ENCODE results near the gene NHP2. TPM values are rescaled to one million over a fixed set of nuclear protein-coding genes. Genes with fewer than 3 reads are reported as not detected.

The NHP2 gene
- polyA plus RNA-seq, 3 donors = 68.9 to 139 (median 108) TPM

- no peak overlapping the region for H3K9ac ChIP-seq (ENCODE audit: insufficient read depth, low read length, poor library complexity, severe bottlenecking)
- intact Hi-C loops (cut with micrococcal nuclease) = no loop called here
- Mint-ChIP-seq H3K27me3 (ENCODE audit: low read depth in 3 of 3) (peaks cover 25 to 53% (median 33%) of the 10 kb centered on the region in 3 donors), H3K4me1 (peaks cover 16% of the 10 kb centered on the region), H3K9me3 (peaks cover 0 to 8% (median 7%) of the 10 kb centered on the region in 7 donors), H3K36me3 (no peaks in the 10 kb centered on the region), H3K4me3 (peak overlapping the region in 1 of 2 donors; percentile 30), H3K27ac (no peak overlapping the region)
- H3K4me2 ChIP-seq (replicated peaks; ENCODE audit: extremely low read depth, low read length, poor library complexity, severe bottlenecking) = no peak overlapping the region
- H3K36me3 ChIP-seq (replicated peaks in 1 of 2; ENCODE audit: control insufficient read depth in 1 of 2, insufficient read depth in 2 of 2, low read length in 2 of 2) = no peaks in the 10 kb centered on the region
- peaks cover 12 to 14% of the 10 kb centered on the region in 2 donors for H3K4me1 ChIP-seq (ENCODE audit: control insufficient read depth in 1 of 2, insufficient read depth in 2 of 2, low read length in 2 of 2)
- H3K79me2 ChIP-seq (ENCODE audit: insufficient read depth, low read length) = no peaks in the 10 kb centered on the region
- TF ChIP-seq CTCF (IDR thresholded peaks at IDR 0.05) = no peak
- no peak overlapping the region for H3K27ac ChIP-seq (ENCODE audit: low read depth in 1 of 2, low read length in 2 of 2)
- H4K20me1 ChIP-seq (ENCODE audit: insufficient read depth, low read length) = no peaks in the 10 kb centered on the region
- no peak for DNase-seq
- H3K9me3 ChIP-seq (replicated peaks in 1 of 2; ENCODE audit: control insufficient read depth in 1 of 2, insufficient read depth in 1 of 2, low read length in 2 of 2) = peaks cover 0 to 3% of the 10 kb centered on the region in 2 donors
- 67% methylated on average over 3 of the region's 4 CpGs for WGBS (ENCODE audit: insufficient coverage)
- no peak overlapping the region for H3K4me3 ChIP-seq (replicated peaks in 1 of 3; ENCODE audit: low read depth in 2 of 3, low read length in 3 of 3)
- no peak overlapping the region for H2AFZ ChIP-seq (ENCODE audit: insufficient read depth, low read depth, low read length, poor library complexity, severe bottlenecking)
- H3K27me3 ChIP-seq (ENCODE audit: control insufficient read depth in 2 of 2, insufficient read depth in 2 of 2, low read length in 2 of 2) = peaks cover 2 to 32% of the 10 kb centered on the region in 2 donors
Measured at GRCh38 chr5:178106086-178106485, 47.6 kb downstream of the NHP2 start.

DNA sequence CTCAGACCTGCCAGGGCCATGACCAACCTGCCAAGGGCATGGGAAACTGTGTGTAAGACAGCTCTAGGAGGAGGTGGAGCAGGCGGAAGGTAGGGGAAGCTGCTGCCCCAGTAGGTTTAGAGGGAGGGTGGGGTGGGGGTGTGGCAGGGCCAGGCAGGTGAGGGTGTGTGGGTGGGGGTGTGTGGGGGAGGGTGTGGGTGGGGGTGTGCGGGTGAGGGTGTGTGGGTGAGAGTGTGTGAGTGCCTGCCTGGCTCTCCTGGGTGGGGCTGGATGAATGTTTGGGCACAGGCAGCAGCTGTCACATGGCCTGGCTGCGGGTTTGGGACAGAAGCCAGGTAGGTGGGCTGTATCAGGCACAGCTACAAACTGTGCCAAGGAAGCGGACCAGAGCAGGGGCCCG is 49.2 kb downstream of the NHP2 start:
- Mint-ChIP-seq H3K27ac (no peak overlapping the region), H3K4me3 (peak overlapping the region in 1 of 2 donors; percentile 30), H3K36me3 (no peaks in the 10 kb centered on the region), H3K4me1 (peaks cover 16% of the 10 kb centered on the region), H3K9me3 (peaks cover 0 to 8% (median 5%) of the 10 kb centered on the region in 7 donors), H3K27me3 (ENCODE audit: low read depth in 3 of 3) (peaks cover 15 to 39% (median 25%) of the 10 kb centered on the region in 3 donors)
- no peak overlapping the region for H2AFZ ChIP-seq (ENCODE audit: insufficient read depth, low read depth, low read length, poor library complexity, severe bottlenecking)
- intact Hi-C loops (cut with micrococcal nuclease) = no loop called here
- no peak overlapping the region for H3K4me3 ChIP-seq (replicated peaks in 1 of 3; ENCODE audit: low read depth in 2 of 3, low read length in 3 of 3)
- H3K36me3 ChIP-seq (replicated peaks in 1 of 2; ENCODE audit: control insufficient read depth in 1 of 2, insufficient read depth in 2 of 2, low read length in 2 of 2) = no peaks in the 10 kb centered on the region
- DNase-seq = no peak
- no peak overlapping the region for H3K9ac ChIP-seq (ENCODE audit: insufficient read depth, low read length, poor library complexity, severe bottlenecking)
- peaks cover 12 to 14% of the 10 kb centered on the region in 2 donors for H3K4me1 ChIP-seq (ENCODE audit: control insufficient read depth in 1 of 2, insufficient read depth in 2 of 2, low read length in 2 of 2)
- H4K20me1 ChIP-seq (ENCODE audit: insufficient read depth, low read length) = no peaks in the 10 kb centered on the region
- H3K79me2 ChIP-seq (ENCODE audit: insufficient read depth, low read length) = no peaks in the 10 kb centered on the region
- TF ChIP-seq CTCF (IDR thresholded peaks at IDR 0.05) = no peak
- no peak overlapping the region for H3K4me2 ChIP-seq (replicated peaks; ENCODE audit: extremely low read depth, low read length, poor library complexity, severe bottlenecking)
- H3K9me3 ChIP-seq (replicated peaks in 1 of 2; ENCODE audit: control insufficient read depth in 1 of 2, insufficient read depth in 1 of 2, low read length in 2 of 2) = peaks cover 0 to 3% of the 10 kb centered on the region in 2 donors
- no peak overlapping the region for H3K27ac ChIP-seq (ENCODE audit: low read depth in 1 of 2, low read length in 2 of 2)
- 5% methylated on average over 4 of the region's 5 CpGs for WGBS (ENCODE audit: insufficient coverage)
- peaks cover 0 to 19% of the 10 kb centered on the region in 2 donors for H3K27me3 ChIP-seq (ENCODE audit: control insufficient read depth in 2 of 2, insufficient read depth in 2 of 2, low read length in 2 of 2)

Measured in CD14-positive monocyte (primary cell).